Keratinocyte (primary cell): ENCODE results near the gene FAM107B. TPM values are rescaled to one million over a fixed set of nuclear protein-coding genes. Genes with fewer than 3 reads are reported as not detected.

Source experiments
- DNase-seq: peaks from one replicate; pipeline ENCODE4 v3.0.0-alpha.2; 2011; ENCODE audit warnings: low read depth, missing footprints, low spot score
- FAIRE-seq: peaks from 2 replicates; lab custom pipeline; 2011; peaks lifted over from hg19 to GRCh38; lab: Jason Lieb, UNC
- H2AFZ ChIP-seq: 2 replicates; pipeline ENCODE4 v1.6.0; 2012; ENCODE audit warnings: low read length, control low read depth, inconsistent platforms; ENCODE audit not compliant: control insufficient read depth
- H3K27ac ChIP-seq: 2 replicates; pipeline ENCODE4 v1.5.1; 2011; ENCODE audit warnings: low read length; ENCODE audit not compliant: control insufficient read depth, insufficient read depth
- H3K27me3 ChIP-seq: 3 replicates; pipeline ENCODE4 v1.6.0; 2011; ENCODE audit warnings: low read length; ENCODE audit not compliant: control insufficient read depth, insufficient read depth; ENCODE audit errors: extremely low read depth
- H3K36me3 ChIP-seq, 2 experiments: 2 replicates in 1 of 2; 3 replicates in 1 of 2; pipeline ENCODE4 v1.5.1; 2011; ENCODE audit warnings: low read length in 2 of 2, mild to moderate bottlenecking in 1 of 2; ENCODE audit not compliant: control insufficient read depth in 2 of 2, insufficient read depth in 2 of 2; ENCODE audit errors: extremely low read depth in 1 of 2
- H3K4me1 ChIP-seq: 3 replicates; pipeline ENCODE4 v1.5.1; 2011; ENCODE audit warnings: low read length; ENCODE audit not compliant: control insufficient read depth, insufficient read depth; ENCODE audit errors: extremely low read depth
- H3K4me2 ChIP-seq: 3 replicates; pipeline ENCODE4 v1.6.0; 2011; ENCODE audit warnings: low read depth, low read length; ENCODE audit not compliant: control insufficient read depth, insufficient read depth; ENCODE audit errors: extremely low read depth
- H3K4me3 ChIP-seq, 3 experiments: fragments of 200-600 bp in 1 of 3; sonication (generic) in 1 of 3; 2 replicates in 2 of 3; 3 replicates in 1 of 3; pipeline ENCODE4 v1.5.1; 2011 to 2016; ENCODE audit warnings: low read length in 3 of 3, mild to moderate bottlenecking in 3 of 3, control low read depth in 2 of 3, inconsistent platforms in 1 of 3, low read depth in 1 of 3, mixed read lengths in 1 of 3, mixed run types in 1 of 3, moderate library complexity in 1 of 3; ENCODE audit not compliant: control insufficient read depth in 2 of 3, insufficient read depth in 2 of 3; ENCODE audit errors: extremely low read depth in 1 of 3
- H3K79me2 ChIP-seq: 2 replicates; pipeline ENCODE4 v1.6.0; 2012; ENCODE audit warnings: low read length; ENCODE audit not compliant: control insufficient read depth, insufficient read depth
- H3K9ac ChIP-seq: 3 replicates; pipeline ENCODE4 v1.6.0; 2011; ENCODE audit warnings: low read length; ENCODE audit not compliant: control insufficient read depth, insufficient read depth; ENCODE audit errors: extremely low read depth
- H3K9me1 ChIP-seq: 3 replicates; pipeline ENCODE4 v1.6.0; 2011; ENCODE audit warnings: low read length; ENCODE audit not compliant: control insufficient read depth, insufficient read depth; ENCODE audit errors: extremely low read depth
- H3K9me3 ChIP-seq: 2 replicates; pipeline ENCODE4 v1.5.1; 2012; ENCODE audit warnings: low read depth, low read length; ENCODE audit not compliant: control insufficient read depth
- H4K20me1 ChIP-seq: 3 replicates; pipeline ENCODE4 v1.6.0; 2011; ENCODE audit warnings: low read length; ENCODE audit not compliant: control insufficient read depth, insufficient read depth; ENCODE audit errors: extremely low read depth
- EZH2 ChIP-seq: IDR thresholded peaks from one replicate; pipeline ENCODE4 v1.6.1; 2012; ENCODE audit warnings: inconsistent platforms, mild to moderate bottlenecking, low read length, moderate library complexity
- dilution Hi-C: fragments of 300-500 bp; cut with MboI; formaldehyde crosslinking; loops from one replicate; pipeline ENCODE4 v1.7.0; 2020; ENCODE audit warnings: low sequenced_read_pairs; ENCODE audit not compliant: extremely low pct_ligation_motif_present
- polyA plus RNA-seq, 5 experiments: library from polyadenylated mRNA; depleted of rRNA in 3 of 5; stranded (reverse) in 3 of 5; stranded (forward) in 1 of 5; unstranded in 1 of 5; fragments of >200 nt; gene quantifications; 1 replicate in 1 of 5; 2 replicates in 3 of 5; 3 replicates in 1 of 5; pipeline versions ENCODE4 v1.2.1 to v1.2.3, GENCODE V29; 2011 to 2012; ENCODE audit warnings: missing spikeins in 2 of 5, low read depth in 1 of 5, low replicate concordance in 1 of 5
- TF ChIP-seq, protein P1 (sequence below), 3 experiments: IDR thresholded peaks in 1 of 3; conservative IDR thresholded peaks in 1 of 3; optimal IDR thresholded peaks in 1 of 3; 2 replicates in 2 of 3; 3 replicates in 1 of 3; pipeline versions ENCODE3 to v1.5.1; 2011; ENCODE audit warnings: low read length in 3 of 3, mild to moderate bottlenecking in 3 of 3, moderate library complexity in 2 of 3, control low read depth in 1 of 3, inconsistent platforms in 1 of 3; ENCODE audit not compliant: insufficient read depth in 2 of 3; ENCODE audit errors: extremely low read depth in 1 of 3

The FAM107B gene
- polyA plus RNA-seq, 1 donor (not counting 4 experiments of a cell fraction or from before 2014, with no cell fraction given): 8.7 TPM

DNA sequence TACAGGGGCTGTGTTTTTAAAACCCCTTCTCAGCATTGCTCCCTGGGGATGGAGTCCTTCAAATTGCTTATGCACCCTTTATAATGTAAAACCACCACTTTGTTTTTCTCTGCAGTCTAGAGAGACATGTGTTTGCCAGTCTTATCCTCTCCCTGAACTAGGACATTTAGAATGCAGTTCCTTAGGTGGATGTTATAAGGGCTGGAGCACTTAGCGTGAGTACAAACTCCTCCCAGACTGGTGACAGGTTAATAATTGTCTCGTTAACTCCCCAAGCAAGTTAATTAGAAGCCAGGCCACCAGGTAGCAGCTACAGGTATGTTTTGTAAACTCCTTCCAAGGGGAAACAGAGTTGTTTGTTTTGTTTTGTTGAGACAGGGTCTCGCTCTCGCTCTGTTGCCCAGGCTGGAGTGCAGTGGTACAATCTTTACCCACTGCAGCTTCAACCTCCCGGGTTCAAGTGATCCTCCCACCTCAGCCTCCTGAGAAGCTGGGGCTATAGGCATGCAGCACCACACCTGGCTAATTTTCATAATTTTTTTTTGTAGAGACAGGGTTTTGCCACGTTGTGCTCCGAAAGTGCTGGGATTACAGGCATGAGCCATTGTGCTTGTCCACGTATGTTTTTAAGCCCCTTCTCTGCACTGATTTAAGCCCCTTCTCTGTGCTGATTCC lies 100.2 kb downstream of the FAM107B start:
- H3K27ac ChIP-seq: no peak overlapping the region
- no peaks in the 10 kb centered on the region for H3K36me3 ChIP-seq
- dilution Hi-C loops: no loop called here
- no peaks in the 10 kb centered on the region for H3K79me2 ChIP-seq
- H3K9ac ChIP-seq: no peak overlapping the region
- DNase-seq (no peak), FAIRE-seq (no peak)
- H3K9me3 ChIP-seq: no peaks in the 10 kb centered on the region
- no peak overlapping the region for H3K4me3 ChIP-seq
- H3K4me2 ChIP-seq: no peak overlapping the region
- H4K20me1 ChIP-seq: no peaks in the 10 kb centered on the region
- no peak overlapping the region for H2AFZ ChIP-seq
- H3K4me1 ChIP-seq: no peaks in the 10 kb centered on the region
- TF ChIP-seq EZH2: no peak
- TF ChIP-seq, protein P1, sequence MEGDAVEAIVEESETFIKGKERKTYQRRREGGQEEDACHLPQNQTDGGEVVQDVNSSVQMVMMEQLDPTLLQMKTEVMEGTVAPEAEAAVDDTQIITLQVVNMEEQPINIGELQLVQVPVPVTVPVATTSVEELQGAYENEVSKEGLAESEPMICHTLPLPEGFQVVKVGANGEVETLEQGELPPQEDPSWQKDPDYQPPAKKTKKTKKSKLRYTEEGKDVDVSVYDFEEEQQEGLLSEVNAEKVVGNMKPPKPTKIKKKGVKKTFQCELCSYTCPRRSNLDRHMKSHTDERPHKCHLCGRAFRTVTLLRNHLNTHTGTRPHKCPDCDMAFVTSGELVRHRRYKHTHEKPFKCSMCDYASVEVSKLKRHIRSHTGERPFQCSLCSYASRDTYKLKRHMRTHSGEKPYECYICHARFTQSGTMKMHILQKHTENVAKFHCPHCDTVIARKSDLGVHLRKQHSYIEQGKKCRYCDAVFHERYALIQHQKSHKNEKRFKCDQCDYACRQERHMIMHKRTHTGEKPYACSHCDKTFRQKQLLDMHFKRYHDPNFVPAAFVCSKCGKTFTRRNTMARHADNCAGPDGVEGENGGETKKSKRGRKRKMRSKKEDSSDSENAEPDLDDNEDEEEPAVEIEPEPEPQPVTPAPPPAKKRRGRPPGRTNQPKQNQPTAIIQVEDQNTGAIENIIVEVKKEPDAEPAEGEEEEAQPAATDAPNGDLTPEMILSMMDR (optimal IDR thresholded peaks at IDR 0.05 in 1 of 3, IDR thresholded peaks at IDR 0.05 in 1 of 3, conservative IDR thresholded peaks at IDR 0.05 in 1 of 3; ENCODE audit: extremely low read depth in 1 of 3, insufficient read depth in 2 of 3, low read length in 3 of 3): no peak
- H3K27me3 ChIP-seq: no peaks in the 10 kb centered on the region
- H3K9me1 ChIP-seq: no peaks in the 10 kb centered on the region

DNA sequence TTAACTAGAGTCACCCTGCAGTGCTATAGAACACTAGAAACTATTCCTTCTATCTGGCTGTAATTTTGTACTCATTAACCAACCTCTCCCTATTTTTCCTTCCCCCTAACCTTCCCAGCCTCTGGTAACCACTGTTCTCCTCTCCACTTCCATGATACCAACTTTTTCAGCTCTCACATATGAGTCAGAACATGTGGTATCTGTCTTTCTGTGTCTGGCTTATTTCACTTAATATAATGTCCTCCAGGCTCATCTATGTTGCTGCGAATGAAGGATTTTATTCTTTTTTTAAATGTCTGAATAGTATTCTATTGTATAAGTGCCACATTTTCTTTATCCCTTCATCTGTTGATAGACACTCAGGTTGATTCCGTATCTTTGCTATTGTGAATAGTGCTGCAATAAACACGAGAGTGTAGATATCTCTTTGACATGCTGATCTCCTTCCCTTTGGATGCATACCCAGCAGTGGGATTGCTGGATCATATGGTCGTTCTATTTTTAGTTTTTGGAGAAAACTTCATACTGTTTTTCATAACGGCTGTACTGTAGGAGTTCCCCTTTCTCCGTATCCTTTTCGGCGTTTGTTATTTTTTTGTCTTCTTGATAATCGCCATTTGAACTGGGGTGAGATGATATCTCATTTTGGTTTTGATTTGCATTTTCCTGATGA lies 101.4 kb downstream of the FAM107B start:
- Histone ChIP-seq H4K20me1 (no peaks in the 10 kb centered on the region), H3K79me2 (no peaks in the 10 kb centered on the region), H3K36me3 (no peaks in the 10 kb centered on the region), H3K9ac (no peak overlapping the region), H3K27ac (no peak overlapping the region), H3K4me3 (no peak overlapping the region), H3K9me3 (no peaks in the 10 kb centered on the region), H2AFZ (no peak overlapping the region), H3K27me3 (no peaks in the 10 kb centered on the region), H3K4me1 (no peaks in the 10 kb centered on the region), H3K4me2 (no peak overlapping the region), H3K9me1 (no peaks in the 10 kb centered on the region)
- no peak for DNase-seq
- dilution Hi-C loops: no loop called here
- no peak for FAIRE-seq
- no peak for TF ChIP-seq EZH2
- TF ChIP-seq, protein P1 (optimal IDR thresholded peaks at IDR 0.05 in 1 of 3, IDR thresholded peaks at IDR 0.05 in 1 of 3, conservative IDR thresholded peaks at IDR 0.05 in 1 of 3; ENCODE audit: extremely low read depth in 1 of 3, insufficient read depth in 2 of 3, low read length in 3 of 3): no peak
